Measurements from ENCODE around the gene RNF168. TPM values are rescaled to one million over a fixed set of nuclear protein-coding genes. Genes with fewer than 3 reads are reported as not detected.
A peak's percentile ranks its signal among the peaks of the same experiment; 100 is the strongest.

RNF168 gene
- polyA plus RNA-seq, 3 donors = 4.4 to 6.9 (median 6.7) TPM

DNA sequence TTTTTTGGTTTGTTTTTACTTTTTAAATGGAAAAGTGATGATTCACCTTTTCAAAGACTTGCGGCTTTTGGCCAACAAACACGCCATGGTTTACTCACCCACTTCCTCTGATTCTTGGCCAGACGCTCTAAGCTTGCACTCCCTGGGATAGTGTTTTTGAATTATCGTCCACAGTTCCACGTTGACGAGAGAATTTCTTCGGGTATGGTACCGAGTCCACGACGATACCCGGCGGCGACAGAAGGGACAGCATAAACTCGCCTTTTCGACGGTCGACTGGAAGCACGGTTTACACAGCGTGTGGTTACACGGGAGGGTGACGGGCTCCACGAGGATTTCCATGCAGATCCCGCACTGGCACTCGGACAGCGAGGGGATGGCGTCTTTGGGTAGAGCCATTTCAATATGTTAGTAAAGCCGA lies 783 bp downstream of the RNF168 start:
- H3K27ac Mint-ChIP-seq = peak overlapping the region; percentile 96 to 99 (median 97)
- peaks cover 12 to 20% of the 10 kb centered on the region in 2 donors for H3K36me3 Mint-ChIP-seq
- intact Hi-C loops (cut with micrococcal nuclease) = loop anchor here in 1 of 2 donors (5.0 kb wide), 1 partner anchor 70 kb away; the partner anchor contains the start of gene UBXN7
- H3K9me3 ChIP-seq (replicated peaks in 1 of 2; ENCODE audit: control insufficient read depth in 1 of 2, insufficient read depth in 1 of 2, low read length in 2 of 2) = peaks cover 6 to 11% of the 10 kb centered on the region in 2 donors
- peak; percentile 78 to 82 (median 80) for DNase-seq
- TF ChIP-seq, protein P1, sequence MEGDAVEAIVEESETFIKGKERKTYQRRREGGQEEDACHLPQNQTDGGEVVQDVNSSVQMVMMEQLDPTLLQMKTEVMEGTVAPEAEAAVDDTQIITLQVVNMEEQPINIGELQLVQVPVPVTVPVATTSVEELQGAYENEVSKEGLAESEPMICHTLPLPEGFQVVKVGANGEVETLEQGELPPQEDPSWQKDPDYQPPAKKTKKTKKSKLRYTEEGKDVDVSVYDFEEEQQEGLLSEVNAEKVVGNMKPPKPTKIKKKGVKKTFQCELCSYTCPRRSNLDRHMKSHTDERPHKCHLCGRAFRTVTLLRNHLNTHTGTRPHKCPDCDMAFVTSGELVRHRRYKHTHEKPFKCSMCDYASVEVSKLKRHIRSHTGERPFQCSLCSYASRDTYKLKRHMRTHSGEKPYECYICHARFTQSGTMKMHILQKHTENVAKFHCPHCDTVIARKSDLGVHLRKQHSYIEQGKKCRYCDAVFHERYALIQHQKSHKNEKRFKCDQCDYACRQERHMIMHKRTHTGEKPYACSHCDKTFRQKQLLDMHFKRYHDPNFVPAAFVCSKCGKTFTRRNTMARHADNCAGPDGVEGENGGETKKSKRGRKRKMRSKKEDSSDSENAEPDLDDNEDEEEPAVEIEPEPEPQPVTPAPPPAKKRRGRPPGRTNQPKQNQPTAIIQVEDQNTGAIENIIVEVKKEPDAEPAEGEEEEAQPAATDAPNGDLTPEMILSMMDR (IDR thresholded peaks at IDR 0.05) = no peak
- H2AFZ ChIP-seq (ENCODE audit: insufficient read depth, low read depth, low read length, poor library complexity, severe bottlenecking) = peak overlapping the region; percentile 60
- H3K4me1 ChIP-seq (ENCODE audit: control insufficient read depth in 1 of 2, insufficient read depth in 2 of 2, low read length in 2 of 2) = peaks cover 23 to 32% of the 10 kb centered on the region in 2 donors
- peaks cover 40% of the 10 kb centered on the region for H3K4me1 Mint-ChIP-seq
- H3K9ac ChIP-seq (ENCODE audit: insufficient read depth, low read length, poor library complexity, severe bottlenecking) = peak overlapping the region; percentile 95
- H3K4me2 ChIP-seq (replicated peaks; ENCODE audit: extremely low read depth, low read length, poor library complexity, severe bottlenecking) = peak overlapping the region; percentile 82
- peaks cover 0 to 2% (median 1%) of the 10 kb centered on the region in 3 donors for H3K27me3 Mint-ChIP-seq (ENCODE audit: low read depth in 3 of 3)
- peaks cover 51% of the 10 kb centered on the region for H4K20me1 ChIP-seq (ENCODE audit: insufficient read depth, low read length)
- peak overlapping the region; percentile 89 to 99 for H3K27ac ChIP-seq (ENCODE audit: low read depth in 1 of 2, low read length in 2 of 2)
- H3K36me3 ChIP-seq (replicated peaks in 1 of 2; ENCODE audit: control insufficient read depth in 1 of 2, insufficient read depth in 2 of 2, low read length in 2 of 2) = peaks cover 0 to 17% of the 10 kb centered on the region in 2 donors
- H3K27me3 ChIP-seq (ENCODE audit: control insufficient read depth in 2 of 2, insufficient read depth in 2 of 2, low read length in 2 of 2) = no peaks in the 10 kb centered on the region
- H3K4me3 Mint-ChIP-seq = peak overlapping the region; percentile 99
- WGBS (ENCODE audit: insufficient coverage) = under 1% methylated on average over 26 of the region's 27 CpGs
- peaks cover 4 to 15% (median 9%) of the 10 kb centered on the region in 7 donors for H3K9me3 Mint-ChIP-seq
- H3K4me3 ChIP-seq (replicated peaks in 1 of 3; ENCODE audit: low read depth in 2 of 3, low read length in 3 of 3) = peak overlapping the region; percentile 74 to 95 (median 84)
- peaks cover 58% of the 10 kb centered on the region for H3K79me2 ChIP-seq (ENCODE audit: insufficient read depth, low read length)

DNA sequence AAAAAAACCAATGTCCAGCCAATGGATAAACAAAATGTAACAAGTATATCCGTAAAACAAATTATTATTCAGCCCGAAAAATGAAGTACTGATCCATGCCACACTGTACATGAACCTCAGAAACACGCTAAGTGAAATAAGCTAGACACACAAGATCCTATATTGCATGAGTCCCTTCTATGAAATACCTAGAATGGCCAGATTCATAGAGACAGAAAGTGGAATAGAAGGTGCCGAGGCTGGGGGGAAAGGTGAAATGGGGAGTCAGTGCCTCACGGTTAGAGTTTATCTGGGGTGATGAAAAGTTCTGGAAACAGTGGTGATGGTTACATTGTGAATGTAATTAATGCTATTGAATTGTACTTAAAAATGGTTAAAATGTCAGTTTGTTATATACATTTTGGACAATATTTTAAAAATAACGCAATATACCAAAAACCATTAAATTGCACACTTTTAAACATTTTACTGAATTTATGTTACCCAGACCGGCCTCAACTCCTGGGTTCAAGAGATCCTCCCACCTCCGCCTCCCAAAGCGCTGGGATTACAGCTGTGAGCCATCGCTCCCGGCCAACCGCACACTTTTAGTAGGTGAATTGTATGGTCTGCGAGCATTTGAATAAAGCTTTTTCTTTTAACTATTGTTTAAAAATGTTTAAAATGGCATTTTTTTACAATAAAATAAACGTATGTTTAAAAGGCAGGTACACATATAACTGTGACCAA lies 2.1 kb downstream of the RNF168 start:
- Histone ChIP-seq H3K4me1 (ENCODE audit: control insufficient read depth in 1 of 2, insufficient read depth in 2 of 2, low read length in 2 of 2) (peaks cover 23 to 32% of the 10 kb centered on the region in 2 donors), H3K36me3 (replicated peaks in 1 of 2; ENCODE audit: control insufficient read depth in 1 of 2, insufficient read depth in 2 of 2, low read length in 2 of 2) (peaks cover 0 to 23% of the 10 kb centered on the region in 2 donors), H2AFZ (ENCODE audit: insufficient read depth, low read depth, low read length, poor library complexity, severe bottlenecking) (peak overlapping the region; percentile 0), H3K4me3 (replicated peaks in 1 of 3; ENCODE audit: low read depth in 2 of 3, low read length in 3 of 3) (peak overlapping the region; percentile 74 to 95 (median 84)), H4K20me1 (ENCODE audit: insufficient read depth, low read length) (peaks cover 63% of the 10 kb centered on the region), H3K27ac (ENCODE audit: low read depth in 1 of 2, low read length in 2 of 2) (peak overlapping the region in 1 of 2 donors; percentile 99), H3K9ac (ENCODE audit: insufficient read depth, low read length, poor library complexity, severe bottlenecking) (peak overlapping the region; percentile 95), H3K79me2 (ENCODE audit: insufficient read depth, low read length) (peaks cover 71% of the 10 kb centered on the region), H3K9me3 (replicated peaks in 1 of 2; ENCODE audit: control insufficient read depth in 1 of 2, insufficient read depth in 1 of 2, low read length in 2 of 2) (peaks cover 0 to 4% of the 10 kb centered on the region in 2 donors), H3K27me3 (ENCODE audit: control insufficient read depth in 2 of 2, insufficient read depth in 2 of 2, low read length in 2 of 2) (no peaks in the 10 kb centered on the region), H3K4me2 (replicated peaks; ENCODE audit: extremely low read depth, low read length, poor library complexity, severe bottlenecking) (peak overlapping the region; percentile 82)
- TF ChIP-seq, protein P1 (IDR thresholded peaks at IDR 0.05) = no peak
- Mint-ChIP-seq H3K27ac (peak overlapping the region; percentile 45 to 98 (median 92)), H3K4me1 (peaks cover 40% of the 10 kb centered on the region), H3K36me3 (peaks cover 14 to 28% of the 10 kb centered on the region in 2 donors), H3K27me3 (ENCODE audit: low read depth in 3 of 3) (peaks cover 0 to 1% (median 1%) of the 10 kb centered on the region in 3 donors), H3K9me3 (peaks cover 0 to 8% (median 2%) of the 10 kb centered on the region in 7 donors), H3K4me3 (peak overlapping the region; percentile 99)
- DNase-seq = peak; percentile 8 to 48 (median 30)
- WGBS (ENCODE audit: insufficient coverage) = 0% methylated on average over 2 of the region's 14 CpGs
- intact Hi-C loops (cut with micrococcal nuclease) = loop anchor here in 1 of 2 donors (5.0 kb wide), 1 partner anchor 69 kb away; the partner anchor contains the start of gene UBXN7

Data from CD14-positive monocyte (primary cell).